Measurements from ENCODE around the gene SPEG.

Gene SPEG

GRCh38 chr2:219525533-219526232 lies 91.0 kb downstream of the SPEG start:
- peak overlapping the region; percentile 38 for H3K27ac ChIP-seq (ENCODE audit: low read depth, low read length, severe bottlenecking)
- H3K9me3 ChIP-seq (ENCODE audit: control insufficient read depth, low read length): no peaks in the 10 kb centered on the region
- H3K36me3 ChIP-seq (ENCODE audit: control insufficient read depth, insufficient read depth, low read length): no peaks in the 10 kb centered on the region
- H3K4me1 ChIP-seq (ENCODE audit: control insufficient read depth, insufficient read depth, low read length, poor library complexity, severe bottlenecking): peaks cover 54% of the 10 kb centered on the region
- H3K4me3 ChIP-seq (ENCODE audit: extremely low read depth, insufficient read depth, low read length, poor library complexity, severe bottlenecking): no peak overlapping the region
- WGBS, 2 experiments (ENCODE audit: insufficient coverage in 2 of 2): 48 to 63% methylated on average over 3 to 5 of the region's 9 CpGs

GRCh38 chr2:219526320-219527075 lies 91.9 kb downstream of the SPEG start:
- no peak overlapping the region for H3K4me3 ChIP-seq (ENCODE audit: extremely low read depth, insufficient read depth, low read length, poor library complexity, severe bottlenecking)
- WGBS, 2 experiments (ENCODE audit: insufficient coverage in 2 of 2): 66 to 74% methylated on average over 8 to 10 of the region's 11 CpGs
- peak overlapping the region; percentile 38 for H3K27ac ChIP-seq (ENCODE audit: low read depth, low read length, severe bottlenecking)
- peaks cover 46% of the 10 kb centered on the region for H3K4me1 ChIP-seq (ENCODE audit: control insufficient read depth, insufficient read depth, low read length, poor library complexity, severe bottlenecking)
- H3K36me3 ChIP-seq (ENCODE audit: control insufficient read depth, insufficient read depth, low read length): no peaks in the 10 kb centered on the region
- no peaks in the 10 kb centered on the region for H3K9me3 ChIP-seq (ENCODE audit: control insufficient read depth, low read length)

- H3K4me1 ChIP-seq (ENCODE audit: control insufficient read depth, insufficient read depth, low read length, poor library complexity, severe bottlenecking): peaks cover 41% of the 10 kb centered on the region
These were observed 92.4 kb downstream of the SPEG start for GRCh38 chr2:219527076-219527394.

GRCh38 chr2:219527472-219527871 lies 92.8 kb downstream of the SPEG start:
- WGBS, 2 experiments (ENCODE audit: insufficient coverage in 2 of 2): 90% methylated on average over 2 of the region's 5 CpGs
- no peak overlapping the region for H3K4me3 ChIP-seq (ENCODE audit: extremely low read depth, insufficient read depth, low read length, poor library complexity, severe bottlenecking)
- H3K36me3 ChIP-seq (ENCODE audit: control insufficient read depth, insufficient read depth, low read length): no peaks in the 10 kb centered on the region
- H3K4me1 ChIP-seq (ENCODE audit: control insufficient read depth, insufficient read depth, low read length, poor library complexity, severe bottlenecking): peaks cover 40% of the 10 kb centered on the region
- no peak overlapping the region for H3K27ac ChIP-seq (ENCODE audit: low read depth, low read length, severe bottlenecking)
- H3K9me3 ChIP-seq (ENCODE audit: control insufficient read depth, low read length): no peaks in the 10 kb centered on the region

More at GRCh38 chr2:219527076-219527394, 92.4 kb downstream of the SPEG start:
- WGBS, 2 experiments (ENCODE audit: insufficient coverage in 2 of 2): 84 to 89% methylated on average over 4 to 5 of the region's 6 CpGs
- no peaks in the 10 kb centered on the region for H3K36me3 ChIP-seq (ENCODE audit: control insufficient read depth, insufficient read depth, low read length)
- no peaks in the 10 kb centered on the region for H3K9me3 ChIP-seq (ENCODE audit: control insufficient read depth, low read length)
- H3K4me3 ChIP-seq (ENCODE audit: extremely low read depth, insufficient read depth, low read length, poor library complexity, severe bottlenecking): no peak overlapping the region
- H3K27ac ChIP-seq (ENCODE audit: low read depth, low read length, severe bottlenecking): no peak overlapping the region

GRCh38 chr2:219530048-219530963 lies 95.7 kb downstream of the SPEG start:
- Histone ChIP-seq H3K4me1 (ENCODE audit: control insufficient read depth, insufficient read depth, low read length, poor library complexity, severe bottlenecking) (peaks cover 31% of the 10 kb centered on the region), H3K4me3 (ENCODE audit: extremely low read depth, insufficient read depth, low read length, poor library complexity, severe bottlenecking) (no peak overlapping the region)
- 24 to 31% methylated on average over 12 to 13 of the region's 21 CpGs for WGBS, 2 experiments (ENCODE audit: insufficient coverage in 2 of 2)

GRCh38 chr2:219531639-219532377 lies 97.2 kb downstream of the SPEG start:
- Histone ChIP-seq H3K36me3 (ENCODE audit: control insufficient read depth, insufficient read depth, low read length) (no peaks in the 10 kb centered on the region), H3K27ac (ENCODE audit: low read depth, low read length, severe bottlenecking) (no peak overlapping the region), H3K4me1 (ENCODE audit: control insufficient read depth, insufficient read depth, low read length, poor library complexity, severe bottlenecking) (peaks cover 17% of the 10 kb centered on the region), H3K9me3 (ENCODE audit: control insufficient read depth, low read length) (no peaks in the 10 kb centered on the region), H3K4me3 (ENCODE audit: extremely low read depth, insufficient read depth, low read length, poor library complexity, severe bottlenecking) (no peak overlapping the region)
- 85 to 89% methylated on average over 16 to 20 of the region's 20 CpGs for WGBS, 2 experiments (ENCODE audit: insufficient coverage in 2 of 2)

More at GRCh38 chr2:219530048-219530963, 95.7 kb downstream of the SPEG start:
- H3K9me3 ChIP-seq (ENCODE audit: control insufficient read depth, low read length): no peaks in the 10 kb centered on the region
- H3K36me3 ChIP-seq (ENCODE audit: control insufficient read depth, insufficient read depth, low read length): no peaks in the 10 kb centered on the region
- H3K27ac ChIP-seq (ENCODE audit: low read depth, low read length, severe bottlenecking): no peak overlapping the region

- Histone ChIP-seq H3K27ac (ENCODE audit: low read depth, low read length, severe bottlenecking) (no peak overlapping the region), H3K4me1 (ENCODE audit: control insufficient read depth, insufficient read depth, low read length, poor library complexity, severe bottlenecking) (peaks cover 12% of the 10 kb centered on the region), H3K4me3 (ENCODE audit: extremely low read depth, insufficient read depth, low read length, poor library complexity, severe bottlenecking) (no peak overlapping the region), H3K36me3 (ENCODE audit: control insufficient read depth, insufficient read depth, low read length) (no peaks in the 10 kb centered on the region), H3K9me3 (ENCODE audit: control insufficient read depth, low read length) (no peaks in the 10 kb centered on the region)
- 86 to 96% methylated on average over 5 to 7 of the region's 8 CpGs for WGBS, 2 experiments (ENCODE audit: insufficient coverage in 2 of 2)
These were observed 97.7 kb downstream of the SPEG start for GRCh38 chr2:219532378-219532649.

- Histone ChIP-seq H3K9me3 (ENCODE audit: control insufficient read depth, low read length) (no peaks in the 10 kb centered on the region), H3K27ac (ENCODE audit: low read depth, low read length, severe bottlenecking) (no peak overlapping the region), H3K36me3 (ENCODE audit: control insufficient read depth, insufficient read depth, low read length) (peaks cover 7% of the 10 kb centered on the region), H3K4me1 (ENCODE audit: control insufficient read depth, insufficient read depth, low read length, poor library complexity, severe bottlenecking) (peaks cover 25% of the 10 kb centered on the region), H3K4me3 (ENCODE audit: extremely low read depth, insufficient read depth, low read length, poor library complexity, severe bottlenecking) (no peak overlapping the region)
- WGBS, 2 experiments (ENCODE audit: insufficient coverage in 2 of 2): 76 to 95% methylated on average over 2 to 5 of the region's 6 CpGs
These were observed 99.5 kb downstream of the SPEG start for GRCh38 chr2:219533930-219534661.

- WGBS, 2 experiments (ENCODE audit: insufficient coverage in 2 of 2): 94 to 95% methylated on average over 11 to 15 of the region's 16 CpGs
- Histone ChIP-seq H3K27ac (ENCODE audit: low read depth, low read length, severe bottlenecking) (no peak overlapping the region), H3K9me3 (ENCODE audit: control insufficient read depth, low read length) (no peaks in the 10 kb centered on the region), H3K4me1 (ENCODE audit: control insufficient read depth, insufficient read depth, low read length, poor library complexity, severe bottlenecking) (peaks cover 22% of the 10 kb centered on the region), H3K4me3 (ENCODE audit: extremely low read depth, insufficient read depth, low read length, poor library complexity, severe bottlenecking) (no peak overlapping the region), H3K36me3 (ENCODE audit: control insufficient read depth, insufficient read depth, low read length) (peaks cover 30% of the 10 kb centered on the region)
These were observed 101.8 kb downstream of the SPEG start for GRCh38 chr2:219536425-219536824.

GRCh38 chr2:219536967-219537366 lies 102.3 kb downstream of the SPEG start:
- no peak overlapping the region for H3K27ac ChIP-seq (ENCODE audit: low read depth, low read length, severe bottlenecking)
- WGBS, 2 experiments (ENCODE audit: insufficient coverage in 2 of 2): 80 to 89% methylated on average over 9 of the region's 9 CpGs
- no peaks in the 10 kb centered on the region for H3K9me3 ChIP-seq (ENCODE audit: control insufficient read depth, low read length)
- peaks cover 30% of the 10 kb centered on the region for H3K36me3 ChIP-seq (ENCODE audit: control insufficient read depth, insufficient read depth, low read length)
- H3K4me3 ChIP-seq (ENCODE audit: extremely low read depth, insufficient read depth, low read length, poor library complexity, severe bottlenecking): no peak overlapping the region
- H3K4me1 ChIP-seq (ENCODE audit: control insufficient read depth, insufficient read depth, low read length, poor library complexity, severe bottlenecking): peaks cover 22% of the 10 kb centered on the region

Data from mesodermal cell (in vitro differentiated cells).